Mesothelial cell of epicardium (in vitro differentiated cells): ENCODE results near the gene OPALIN. TPM values are rescaled to one million over a fixed set of nuclear protein-coding genes. Genes with fewer than 3 reads are reported as not detected.

ENCODE experiments used
- DNase-seq, 2 experiments: peaks; one replicate each; pipeline ENCODE4 v3.0.0; 2021; ENCODE audit warnings: low spot score in 2 of 2; ENCODE audit not compliant: unreplicated experiment in 2 of 2
- H3K27ac Mint-ChIP-seq: 2 replicates; pipeline ENCODE4 v1.8.0; 2021; ENCODE audit warnings: mixed read lengths
- H3K27me3 Mint-ChIP-seq: 2 replicates; pipeline ENCODE4 v1.8.0; 2021; ENCODE audit warnings: low read depth, mixed read lengths
- H3K36me3 Mint-ChIP-seq: 2 replicates; pipeline ENCODE4 v1.8.0; 2021; ENCODE audit warnings: mixed read lengths
- H3K4me1 Mint-ChIP-seq: 2 replicates; pipeline ENCODE4 v1.8.0; 2021; ENCODE audit warnings: mixed read lengths
- H3K4me3 Mint-ChIP-seq: 2 replicates; pipeline ENCODE4 v1.8.0; 2021; ENCODE audit warnings: mild to moderate bottlenecking, moderate library complexity, mixed read lengths
- H3K9me3 Mint-ChIP-seq: 2 replicates; pipeline ENCODE4 v1.8.0; 2021; ENCODE audit warnings: mixed read lengths
- total RNA-seq: library from RNA; stranded (reverse); gene quantifications from 3 replicates; pipeline ENCODE4 v1.2.1, GENCODE V29; 2021
- TF ChIP-seq, protein P1 (sequence below): fragments of 200-600 bp; sonication (generic); IDR thresholded peaks from one replicate; pipeline ENCODE4 v1.5.0; 2021; ENCODE audit warnings: antibody characterized with exemption; ENCODE audit not compliant: unreplicated experiment

Gene OPALIN
- not detected in 3 replicates for total RNA-seq

DNA sequence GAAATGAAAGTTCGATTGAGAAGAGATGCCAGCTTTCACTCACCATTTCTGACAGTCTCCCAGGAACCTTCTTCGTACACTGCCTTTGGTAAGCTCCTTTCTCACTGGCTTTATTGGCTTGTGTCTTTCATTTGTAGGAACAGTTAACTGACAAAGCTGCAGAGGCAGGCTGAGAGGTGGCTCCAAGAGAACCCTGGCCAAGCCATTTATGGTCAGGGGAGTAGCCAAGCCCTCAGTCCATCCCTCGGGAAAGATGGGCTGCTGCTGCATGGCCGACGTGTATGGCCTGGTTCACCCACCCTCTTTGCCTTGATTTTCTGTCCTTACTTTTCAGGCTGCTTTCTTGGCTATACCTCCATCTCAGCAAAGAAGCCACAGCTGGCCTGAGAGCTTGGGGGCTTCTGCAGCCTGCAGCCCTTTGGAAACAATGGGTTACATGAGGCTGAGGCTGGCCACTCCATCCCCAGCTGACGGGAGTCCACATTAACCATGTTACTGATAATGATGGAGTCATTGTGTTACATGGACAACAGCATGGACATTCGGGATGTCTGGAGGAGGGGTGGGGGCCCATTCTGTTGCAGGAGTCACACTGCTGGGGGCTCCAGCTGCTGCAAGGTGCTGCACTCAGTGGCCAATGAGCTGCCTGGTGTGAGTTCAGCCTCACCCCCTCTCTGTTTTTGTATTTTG, at the start of gene OPALIN:
OPALIN (minus strand) TSS at position 152 of the 690 bp plus-strand sequence; CDS start at position 46, 106 bp downstream.
- no peak for DNase-seq
- Mint-ChIP-seq H3K27me3 (peaks cover 49% of the 10 kb centered on the region), H3K4me1 (no peaks in the 10 kb centered on the region), H3K27ac (no peak within 1 kb of the TSS), H3K36me3 (no peaks in the 10 kb centered on the region), H3K9me3 (peaks cover 4% of the 10 kb centered on the region), H3K4me3 (no peak within 1 kb of the TSS)
- TF ChIP-seq, protein P1, sequence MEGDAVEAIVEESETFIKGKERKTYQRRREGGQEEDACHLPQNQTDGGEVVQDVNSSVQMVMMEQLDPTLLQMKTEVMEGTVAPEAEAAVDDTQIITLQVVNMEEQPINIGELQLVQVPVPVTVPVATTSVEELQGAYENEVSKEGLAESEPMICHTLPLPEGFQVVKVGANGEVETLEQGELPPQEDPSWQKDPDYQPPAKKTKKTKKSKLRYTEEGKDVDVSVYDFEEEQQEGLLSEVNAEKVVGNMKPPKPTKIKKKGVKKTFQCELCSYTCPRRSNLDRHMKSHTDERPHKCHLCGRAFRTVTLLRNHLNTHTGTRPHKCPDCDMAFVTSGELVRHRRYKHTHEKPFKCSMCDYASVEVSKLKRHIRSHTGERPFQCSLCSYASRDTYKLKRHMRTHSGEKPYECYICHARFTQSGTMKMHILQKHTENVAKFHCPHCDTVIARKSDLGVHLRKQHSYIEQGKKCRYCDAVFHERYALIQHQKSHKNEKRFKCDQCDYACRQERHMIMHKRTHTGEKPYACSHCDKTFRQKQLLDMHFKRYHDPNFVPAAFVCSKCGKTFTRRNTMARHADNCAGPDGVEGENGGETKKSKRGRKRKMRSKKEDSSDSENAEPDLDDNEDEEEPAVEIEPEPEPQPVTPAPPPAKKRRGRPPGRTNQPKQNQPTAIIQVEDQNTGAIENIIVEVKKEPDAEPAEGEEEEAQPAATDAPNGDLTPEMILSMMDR: no peak

GRCh38 chr10:96408201-96408600, 49.4 kb upstream of the OPALIN start:
- no peaks in the 10 kb centered on the region for H3K36me3 Mint-ChIP-seq
- TF ChIP-seq, protein P1: no peak
- no peak overlapping the region for H3K4me3 Mint-ChIP-seq
- H3K4me1 Mint-ChIP-seq: peaks cover 15% of the 10 kb centered on the region
- no peak overlapping the region for H3K27ac Mint-ChIP-seq
- DNase-seq: no peak
- no peaks in the 10 kb centered on the region for H3K9me3 Mint-ChIP-seq
- peaks cover 75% of the 10 kb centered on the region for H3K27me3 Mint-ChIP-seq

GRCh38 chr10:96407560-96408069, 48.8 kb upstream of the OPALIN start:
- H3K36me3 Mint-ChIP-seq: no peaks in the 10 kb centered on the region
- H3K27me3 Mint-ChIP-seq: peaks cover 75% of the 10 kb centered on the region

GRCh38 chr10:96406091-96406490, 47.3 kb upstream of the OPALIN start:
- Mint-ChIP-seq H3K4me3 (no peak overlapping the region), H3K36me3 (no peaks in the 10 kb centered on the region), H3K27ac (no peak overlapping the region), H3K9me3 (no peaks in the 10 kb centered on the region), H3K27me3 (peaks cover 76% of the 10 kb centered on the region), H3K4me1 (peaks cover 15% of the 10 kb centered on the region)
- TF ChIP-seq, protein P1: no peak
- DNase-seq: peak in 1 of 2 experiments; percentile 14

More at GRCh38 chr10:96407560-96408069, 48.8 kb upstream of the OPALIN start:
- Mint-ChIP-seq H3K27ac (no peak overlapping the region), H3K9me3 (no peaks in the 10 kb centered on the region), H3K4me3 (no peak overlapping the region), H3K4me1 (peaks cover 15% of the 10 kb centered on the region)
- DNase-seq: peak in 1 of 2 experiments; percentile 13
- TF ChIP-seq, protein P1: no peak

GRCh38 chr10:96402417-96403305, 43.9 kb upstream of the OPALIN start:
- peaks cover 80% of the 10 kb centered on the region for H3K27me3 Mint-ChIP-seq

More at GRCh38 chr10:96402417-96403305, 43.9 kb upstream of the OPALIN start:
- Mint-ChIP-seq H3K36me3 (no peaks in the 10 kb centered on the region), H3K4me3 (no peak overlapping the region), H3K4me1 (peaks cover 15% of the 10 kb centered on the region), H3K27ac (no peak overlapping the region), H3K9me3 (no peaks in the 10 kb centered on the region)
- peak in 1 of 2 experiments; percentile 7 for DNase-seq
- TF ChIP-seq, protein P1: no peak
